ENCODE results near the gene CDC42. TPM values are rescaled to one million over a fixed set of nuclear protein-coding genes. Genes with fewer than 3 reads are reported as not detected.

The CDC42 gene
- total RNA-seq, 1 experiment from 2014 or later: 171 TPM

DNA sequence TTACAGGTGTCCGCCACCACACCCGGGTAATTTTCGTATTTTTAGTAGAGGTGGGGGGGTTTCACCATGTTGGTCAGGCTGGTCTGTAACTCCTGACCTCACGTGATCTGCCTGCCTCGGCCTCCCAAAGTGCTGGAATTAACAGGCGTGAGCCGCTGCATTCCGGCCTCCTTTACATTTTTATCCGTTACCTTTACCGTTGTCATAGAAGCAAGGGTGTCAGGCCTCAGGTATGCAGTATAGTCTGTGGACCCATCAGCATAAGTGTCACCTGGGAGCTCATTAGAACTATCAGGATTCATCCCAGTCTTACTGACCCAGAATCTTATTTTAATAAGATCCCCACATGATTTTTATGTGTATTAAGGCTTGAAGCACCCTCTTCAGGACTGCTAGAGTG, 5.4 kb downstream of the CDC42 start:
- TF ChIP-seq MYBL2 (CRISPR knock-in tag; IDR thresholded peaks at IDR 0.05) (no peak), JAZF1 (CRISPR knock-in tag; IDR thresholded peaks at IDR 0.05) (no peak), IRF2 (CRISPR knock-in tag; IDR thresholded peaks at IDR 0.05; ENCODE audit: borderline replicate concordance, low read depth) (no peak), ZNF416 (CRISPR knock-in tag; IDR thresholded peaks at IDR 0.05) (no peak), TP53 (CRISPR knock-in tag; IDR thresholded peaks at IDR 0.05) (no peak), ZNF263 (CRISPR knock-in tag; IDR thresholded peaks at IDR 0.05; ENCODE audit: low read depth) (no peak), KAT7 (CRISPR knock-in tag; IDR thresholded peaks at IDR 0.05; ENCODE audit: borderline replicate concordance) (no peak), ZNF671 (CRISPR knock-in tag; IDR thresholded peaks at IDR 0.05) (no peak), ELF4 (CRISPR knock-in tag; IDR thresholded peaks at IDR 0.05; ENCODE audit: low read depth) (no peak)
- TF ChIP-seq, protein P1, sequence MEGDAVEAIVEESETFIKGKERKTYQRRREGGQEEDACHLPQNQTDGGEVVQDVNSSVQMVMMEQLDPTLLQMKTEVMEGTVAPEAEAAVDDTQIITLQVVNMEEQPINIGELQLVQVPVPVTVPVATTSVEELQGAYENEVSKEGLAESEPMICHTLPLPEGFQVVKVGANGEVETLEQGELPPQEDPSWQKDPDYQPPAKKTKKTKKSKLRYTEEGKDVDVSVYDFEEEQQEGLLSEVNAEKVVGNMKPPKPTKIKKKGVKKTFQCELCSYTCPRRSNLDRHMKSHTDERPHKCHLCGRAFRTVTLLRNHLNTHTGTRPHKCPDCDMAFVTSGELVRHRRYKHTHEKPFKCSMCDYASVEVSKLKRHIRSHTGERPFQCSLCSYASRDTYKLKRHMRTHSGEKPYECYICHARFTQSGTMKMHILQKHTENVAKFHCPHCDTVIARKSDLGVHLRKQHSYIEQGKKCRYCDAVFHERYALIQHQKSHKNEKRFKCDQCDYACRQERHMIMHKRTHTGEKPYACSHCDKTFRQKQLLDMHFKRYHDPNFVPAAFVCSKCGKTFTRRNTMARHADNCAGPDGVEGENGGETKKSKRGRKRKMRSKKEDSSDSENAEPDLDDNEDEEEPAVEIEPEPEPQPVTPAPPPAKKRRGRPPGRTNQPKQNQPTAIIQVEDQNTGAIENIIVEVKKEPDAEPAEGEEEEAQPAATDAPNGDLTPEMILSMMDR (IDR thresholded peaks at IDR 0.05): no peak
- TF ChIP-seq, protein P2, sequence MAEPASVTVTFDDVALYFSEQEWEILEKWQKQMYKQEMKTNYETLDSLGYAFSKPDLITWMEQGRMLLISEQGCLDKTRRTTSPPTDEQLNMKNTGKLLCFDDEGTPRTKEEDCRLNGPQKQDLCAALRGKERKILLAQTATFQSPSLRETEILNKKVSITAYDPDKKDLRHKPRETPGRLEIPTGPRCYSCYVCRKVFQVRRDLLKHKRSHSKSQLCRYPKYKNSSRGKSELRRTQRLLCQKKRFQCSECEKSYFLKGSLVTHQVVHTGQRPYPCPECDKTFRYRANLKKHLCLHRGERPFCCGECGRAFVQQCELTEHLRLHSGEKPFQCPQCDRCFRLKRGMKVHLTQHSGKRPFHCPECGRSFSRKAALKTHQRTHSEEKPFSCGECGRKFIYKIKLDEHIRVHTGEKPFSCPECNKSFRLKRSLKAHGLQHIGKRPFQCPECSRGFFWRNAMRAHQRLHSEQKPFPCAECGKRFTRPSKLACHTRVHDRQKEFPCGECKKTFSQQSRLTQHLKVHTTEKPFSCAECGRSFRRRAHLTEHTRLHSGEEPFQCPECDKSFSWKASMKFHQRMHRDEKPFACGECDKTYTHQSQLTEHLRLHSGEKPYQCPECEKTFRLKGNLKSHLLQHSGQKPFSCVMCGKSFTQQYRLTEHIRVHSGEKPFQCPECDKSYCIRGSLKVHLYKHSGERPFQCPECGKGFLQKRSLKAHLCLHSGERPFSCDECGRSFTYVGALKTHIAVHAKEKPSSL (CRISPR knock-in tag; conservative IDR thresholded peaks at IDR 0.05): no peak
- TF ChIP-seq, protein P3, sequence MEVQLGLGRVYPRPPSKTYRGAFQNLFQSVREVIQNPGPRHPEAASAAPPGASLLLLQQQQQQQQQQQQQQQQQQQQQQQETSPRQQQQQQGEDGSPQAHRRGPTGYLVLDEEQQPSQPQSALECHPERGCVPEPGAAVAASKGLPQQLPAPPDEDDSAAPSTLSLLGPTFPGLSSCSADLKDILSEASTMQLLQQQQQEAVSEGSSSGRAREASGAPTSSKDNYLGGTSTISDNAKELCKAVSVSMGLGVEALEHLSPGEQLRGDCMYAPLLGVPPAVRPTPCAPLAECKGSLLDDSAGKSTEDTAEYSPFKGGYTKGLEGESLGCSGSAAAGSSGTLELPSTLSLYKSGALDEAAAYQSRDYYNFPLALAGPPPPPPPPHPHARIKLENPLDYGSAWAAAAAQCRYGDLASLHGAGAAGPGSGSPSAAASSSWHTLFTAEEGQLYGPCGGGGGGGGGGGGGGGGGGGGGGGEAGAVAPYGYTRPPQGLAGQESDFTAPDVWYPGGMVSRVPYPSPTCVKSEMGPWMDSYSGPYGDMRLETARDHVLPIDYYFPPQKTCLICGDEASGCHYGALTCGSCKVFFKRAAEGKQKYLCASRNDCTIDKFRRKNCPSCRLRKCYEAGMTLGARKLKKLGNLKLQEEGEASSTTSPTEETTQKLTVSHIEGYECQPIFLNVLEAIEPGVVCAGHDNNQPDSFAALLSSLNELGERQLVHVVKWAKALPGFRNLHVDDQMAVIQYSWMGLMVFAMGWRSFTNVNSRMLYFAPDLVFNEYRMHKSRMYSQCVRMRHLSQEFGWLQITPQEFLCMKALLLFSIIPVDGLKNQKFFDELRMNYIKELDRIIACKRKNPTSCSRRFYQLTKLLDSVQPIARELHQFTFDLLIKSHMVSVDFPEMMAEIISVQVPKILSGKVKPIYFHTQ (CRISPR knock-in tag; IDR thresholded peaks at IDR 0.05): no peak
- TF ChIP-seq, protein P4, sequence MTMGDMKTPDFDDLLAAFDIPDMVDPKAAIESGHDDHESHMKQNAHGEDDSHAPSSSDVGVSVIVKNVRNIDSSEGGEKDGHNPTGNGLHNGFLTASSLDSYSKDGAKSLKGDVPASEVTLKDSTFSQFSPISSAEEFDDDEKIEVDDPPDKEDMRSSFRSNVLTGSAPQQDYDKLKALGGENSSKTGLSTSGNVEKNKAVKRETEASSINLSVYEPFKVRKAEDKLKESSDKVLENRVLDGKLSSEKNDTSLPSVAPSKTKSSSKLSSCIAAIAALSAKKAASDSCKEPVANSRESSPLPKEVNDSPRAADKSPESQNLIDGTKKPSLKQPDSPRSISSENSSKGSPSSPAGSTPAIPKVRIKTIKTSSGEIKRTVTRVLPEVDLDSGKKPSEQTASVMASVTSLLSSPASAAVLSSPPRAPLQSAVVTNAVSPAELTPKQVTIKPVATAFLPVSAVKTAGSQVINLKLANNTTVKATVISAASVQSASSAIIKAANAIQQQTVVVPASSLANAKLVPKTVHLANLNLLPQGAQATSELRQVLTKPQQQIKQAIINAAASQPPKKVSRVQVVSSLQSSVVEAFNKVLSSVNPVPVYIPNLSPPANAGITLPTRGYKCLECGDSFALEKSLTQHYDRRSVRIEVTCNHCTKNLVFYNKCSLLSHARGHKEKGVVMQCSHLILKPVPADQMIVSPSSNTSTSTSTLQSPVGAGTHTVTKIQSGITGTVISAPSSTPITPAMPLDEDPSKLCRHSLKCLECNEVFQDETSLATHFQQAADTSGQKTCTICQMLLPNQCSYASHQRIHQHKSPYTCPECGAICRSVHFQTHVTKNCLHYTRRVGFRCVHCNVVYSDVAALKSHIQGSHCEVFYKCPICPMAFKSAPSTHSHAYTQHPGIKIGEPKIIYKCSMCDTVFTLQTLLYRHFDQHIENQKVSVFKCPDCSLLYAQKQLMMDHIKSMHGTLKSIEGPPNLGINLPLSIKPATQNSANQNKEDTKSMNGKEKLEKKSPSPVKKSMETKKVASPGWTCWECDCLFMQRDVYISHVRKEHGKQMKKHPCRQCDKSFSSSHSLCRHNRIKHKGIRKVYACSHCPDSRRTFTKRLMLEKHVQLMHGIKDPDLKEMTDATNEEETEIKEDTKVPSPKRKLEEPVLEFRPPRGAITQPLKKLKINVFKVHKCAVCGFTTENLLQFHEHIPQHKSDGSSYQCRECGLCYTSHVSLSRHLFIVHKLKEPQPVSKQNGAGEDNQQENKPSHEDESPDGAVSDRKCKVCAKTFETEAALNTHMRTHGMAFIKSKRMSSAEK (CRISPR knock-in tag; IDR thresholded peaks at IDR 0.05; ENCODE audit: borderline replicate concordance): no peak
- TF ChIP-seq, protein P5, sequence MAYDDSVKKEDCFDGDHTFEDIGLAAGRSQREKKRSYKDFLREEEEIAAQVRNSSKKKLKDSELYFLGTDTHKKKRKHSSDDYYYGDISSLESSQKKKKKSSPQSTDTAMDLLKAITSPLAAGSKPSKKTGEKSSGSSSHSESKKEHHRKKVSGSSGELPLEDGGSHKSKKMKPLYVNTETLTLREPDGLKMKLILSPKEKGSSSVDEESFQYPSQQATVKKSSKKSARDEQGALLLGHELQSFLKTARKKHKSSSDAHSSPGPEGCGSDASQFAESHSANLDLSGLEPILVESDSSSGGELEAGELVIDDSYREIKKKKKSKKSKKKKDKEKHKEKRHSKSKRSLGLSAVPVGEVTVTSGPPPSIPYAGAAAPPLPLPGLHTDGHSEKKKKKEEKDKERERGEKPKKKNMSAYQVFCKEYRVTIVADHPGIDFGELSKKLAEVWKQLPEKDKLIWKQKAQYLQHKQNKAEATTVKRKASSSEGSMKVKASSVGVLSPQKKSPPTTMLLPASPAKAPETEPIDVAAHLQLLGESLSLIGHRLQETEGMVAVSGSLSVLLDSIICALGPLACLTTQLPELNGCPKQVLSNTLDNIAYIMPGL (CRISPR knock-in tag; IDR thresholded peaks at IDR 0.05): no peak
- TF ChIP-seq, protein P6, sequence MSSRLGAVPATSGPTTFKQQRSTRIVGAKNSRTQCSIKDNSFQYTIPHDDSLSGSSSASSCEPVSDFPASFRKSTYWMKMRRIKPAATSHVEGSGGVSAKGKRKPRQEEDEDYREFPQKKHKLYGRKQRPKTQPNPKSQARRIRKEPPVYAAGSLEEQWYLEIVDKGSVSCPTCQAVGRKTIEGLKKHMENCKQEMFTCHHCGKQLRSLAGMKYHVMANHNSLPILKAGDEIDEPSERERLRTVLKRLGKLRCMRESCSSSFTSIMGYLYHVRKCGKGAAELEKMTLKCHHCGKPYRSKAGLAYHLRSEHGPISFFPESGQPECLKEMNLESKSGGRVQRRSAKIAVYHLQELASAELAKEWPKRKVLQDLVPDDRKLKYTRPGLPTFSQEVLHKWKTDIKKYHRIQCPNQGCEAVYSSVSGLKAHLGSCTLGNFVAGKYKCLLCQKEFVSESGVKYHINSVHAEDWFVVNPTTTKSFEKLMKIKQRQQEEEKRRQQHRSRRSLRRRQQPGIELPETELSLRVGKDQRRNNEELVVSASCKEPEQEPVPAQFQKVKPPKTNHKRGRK (CRISPR knock-in tag; IDR thresholded peaks at IDR 0.05; ENCODE audit: borderline replicate concordance): no peak
- TF ChIP-seq, protein P7, sequence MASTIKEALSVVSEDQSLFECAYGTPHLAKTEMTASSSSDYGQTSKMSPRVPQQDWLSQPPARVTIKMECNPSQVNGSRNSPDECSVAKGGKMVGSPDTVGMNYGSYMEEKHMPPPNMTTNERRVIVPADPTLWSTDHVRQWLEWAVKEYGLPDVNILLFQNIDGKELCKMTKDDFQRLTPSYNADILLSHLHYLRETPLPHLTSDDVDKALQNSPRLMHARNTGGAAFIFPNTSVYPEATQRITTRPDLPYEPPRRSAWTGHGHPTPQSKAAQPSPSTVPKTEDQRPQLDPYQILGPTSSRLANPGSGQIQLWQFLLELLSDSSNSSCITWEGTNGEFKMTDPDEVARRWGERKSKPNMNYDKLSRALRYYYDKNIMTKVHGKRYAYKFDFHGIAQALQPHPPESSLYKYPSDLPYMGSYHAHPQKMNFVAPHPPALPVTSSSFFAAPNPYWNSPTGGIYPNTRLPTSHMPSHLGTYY (CRISPR knock-in tag; IDR thresholded peaks at IDR 0.05): no peak
- TF ChIP-seq, protein P8, sequence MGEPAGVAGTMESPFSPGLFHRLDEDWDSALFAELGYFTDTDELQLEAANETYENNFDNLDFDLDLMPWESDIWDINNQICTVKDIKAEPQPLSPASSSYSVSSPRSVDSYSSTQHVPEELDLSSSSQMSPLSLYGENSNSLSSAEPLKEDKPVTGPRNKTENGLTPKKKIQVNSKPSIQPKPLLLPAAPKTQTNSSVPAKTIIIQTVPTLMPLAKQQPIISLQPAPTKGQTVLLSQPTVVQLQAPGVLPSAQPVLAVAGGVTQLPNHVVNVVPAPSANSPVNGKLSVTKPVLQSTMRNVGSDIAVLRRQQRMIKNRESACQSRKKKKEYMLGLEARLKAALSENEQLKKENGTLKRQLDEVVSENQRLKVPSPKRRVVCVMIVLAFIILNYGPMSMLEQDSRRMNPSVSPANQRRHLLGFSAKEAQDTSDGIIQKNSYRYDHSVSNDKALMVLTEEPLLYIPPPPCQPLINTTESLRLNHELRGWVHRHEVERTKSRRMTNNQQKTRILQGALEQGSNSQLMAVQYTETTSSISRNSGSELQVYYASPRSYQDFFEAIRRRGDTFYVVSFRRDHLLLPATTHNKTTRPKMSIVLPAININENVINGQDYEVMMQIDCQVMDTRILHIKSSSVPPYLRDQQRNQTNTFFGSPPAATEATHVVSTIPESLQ (CRISPR knock-in tag; IDR thresholded peaks at IDR 0.05): no peak
- H3K27ac Mint-ChIP-seq: no peak overlapping the region; the same call in 1 of the 2 replicates
- peaks cover 24% of the 10 kb centered on the region for H3K4me1 Mint-ChIP-seq
- ATAC-seq: no peak
- DNase-seq (ENCODE audit: low spot score): no peak
- H3K36me3 Mint-ChIP-seq: peaks cover 10% of the 10 kb centered on the region; the same call in 1 of the 2 replicates
- H3K4me3 Mint-ChIP-seq: no peak overlapping the region
- no peaks in the 10 kb centered on the region for H3K9me3 Mint-ChIP-seq
- ChIA-PET POLR2A (no interaction called here), CTCF (interaction anchor here (0.7 kb wide), 2 partner anchors 33 to 102 kb away, joined by 3 to 4 read pairs; no protein-coding TSS in a partner anchor)
- no peaks in the 10 kb centered on the region for H3K27me3 Mint-ChIP-seq (ENCODE audit: low read depth)
